CD14-positive monocyte (primary cell): Measurements from ENCODE around the gene DAPK2. TPM values are rescaled to one million over a fixed set of nuclear protein-coding genes. Genes with fewer than 3 reads are reported as not detected.

ENCODE experiments used
- DNase-seq, 3 donors: peaks; one replicate each; pipeline ENCODE4 v3.0.0-alpha.2; 2011 to 2022
- H2AFZ ChIP-seq: 2 replicates; pipeline ENCODE4 v1.6.0; 2012; ENCODE audit warnings: mild to moderate bottlenecking, low read depth, low read length, inconsistent platforms; ENCODE audit not compliant: insufficient read depth, poor library complexity, severe bottlenecking
- H3K27ac ChIP-seq, 2 donors: 1 replicate in 1 of 2; 2 replicates in 1 of 2; pipeline ENCODE4 v1.5.1; 2012 to 2013; ENCODE audit warnings: low read length in 2 of 2, control low read depth in 1 of 2, inconsistent platforms in 1 of 2, low read depth in 1 of 2, mild to moderate bottlenecking in 1 of 2
- H3K27me3 ChIP-seq, 2 donors: one replicate each; pipeline versions ENCODE4 v1.6.0 to v1.6.1; 2011 to 2013; ENCODE audit warnings: low read length in 2 of 2; ENCODE audit not compliant: control insufficient read depth in 2 of 2, insufficient read depth in 2 of 2
- H3K36me3 ChIP-seq, 2 donors: replicated peaks in 1 of 2; 1 replicate in 1 of 2; 2 replicates in 1 of 2; pipeline versions ENCODE4 v1.5.1 to v1.6.1; 2012 to 2013; ENCODE audit warnings: low read length in 2 of 2, control low read depth in 1 of 2, inconsistent platforms in 1 of 2, mild to moderate bottlenecking in 1 of 2; ENCODE audit not compliant: insufficient read depth in 2 of 2, control insufficient read depth in 1 of 2
- H3K4me1 ChIP-seq, 2 donors: 1 replicate in 1 of 2; 2 replicates in 1 of 2; pipeline versions ENCODE4 v1.5.1 to v1.6.1; 2012 to 2013; ENCODE audit warnings: low read length in 2 of 2, control low read depth in 1 of 2, inconsistent platforms in 1 of 2, mild to moderate bottlenecking in 1 of 2, moderate library complexity in 1 of 2; ENCODE audit not compliant: insufficient read depth in 2 of 2, control insufficient read depth in 1 of 2
- H3K4me2 ChIP-seq: replicated peaks from 2 replicates; pipeline ENCODE3; 2012; ENCODE audit warnings: low read length, moderate library complexity, mild to moderate bottlenecking; ENCODE audit not compliant: poor library complexity, severe bottlenecking; ENCODE audit errors: extremely low read depth
- H3K4me3 ChIP-seq, 3 experiments: fragments of 200-600 bp in 1 of 3; sonication (generic) in 1 of 3; replicated peaks in 1 of 3; 1 replicate in 2 of 3; 2 replicates in 1 of 3; pipeline ENCODE4 v1.5.1; 2011 to 2013; ENCODE audit warnings: low read length in 3 of 3, mild to moderate bottlenecking in 3 of 3, control low read depth in 2 of 3, low read depth in 2 of 3, inconsistent platforms in 1 of 3, moderate library complexity in 1 of 3
- H3K79me2 ChIP-seq: 2 replicates; pipeline ENCODE4 v1.6.0; 2012; ENCODE audit warnings: mild to moderate bottlenecking, control low read depth, inconsistent platforms, low read length, moderate library complexity; ENCODE audit not compliant: insufficient read depth
- H3K9ac ChIP-seq: 2 replicates; pipeline ENCODE4 v1.6.0; 2017; ENCODE audit warnings: low read length, mild to moderate bottlenecking; ENCODE audit not compliant: insufficient read depth, poor library complexity, severe bottlenecking
- H3K9me3 ChIP-seq, 2 donors: replicated peaks in 1 of 2; 1 replicate in 1 of 2; 2 replicates in 1 of 2; pipeline versions ENCODE4 v1.5.1 to v1.6.1; 2012 to 2013; ENCODE audit warnings: low read length in 2 of 2, control low read depth in 1 of 2; ENCODE audit not compliant: control insufficient read depth in 1 of 2, insufficient read depth in 1 of 2
- H4K20me1 ChIP-seq: 2 replicates; pipeline ENCODE4 v1.6.0; 2012; ENCODE audit warnings: mild to moderate bottlenecking, low read length, control low read depth, moderate library complexity; ENCODE audit not compliant: insufficient read depth
- H3K27ac Mint-ChIP-seq, 7 donors: one replicate each; pipeline ENCODE4 v1.8.0; 2020; ENCODE audit warnings: mild to moderate bottlenecking in 7 of 7, mixed read lengths in 7 of 7, moderate library complexity in 6 of 7, inconsistent platforms in 2 of 7
- H3K27me3 Mint-ChIP-seq, 3 donors: one replicate each; pipeline ENCODE4 v1.8.0; 2021 to 2022; ENCODE audit warnings: low read depth in 3 of 3, mild to moderate bottlenecking in 3 of 3, mixed read lengths in 3 of 3, moderate library complexity in 3 of 3, inconsistent platforms in 1 of 3
- H3K36me3 Mint-ChIP-seq, 2 donors: one replicate each; pipeline ENCODE4 v1.8.0; 2020; ENCODE audit warnings: mixed read lengths in 2 of 2, inconsistent platforms in 1 of 2, mild to moderate bottlenecking in 1 of 2
- H3K4me1 Mint-ChIP-seq: one replicate; pipeline ENCODE4 v1.8.0; 2020; ENCODE audit warnings: mild to moderate bottlenecking, mixed read lengths
- H3K4me3 Mint-ChIP-seq, 2 donors: one replicate each; pipeline ENCODE4 v1.8.0; 2020; ENCODE audit warnings: mild to moderate bottlenecking in 2 of 2, mixed read lengths in 2 of 2, moderate library complexity in 1 of 2
- H3K9me3 Mint-ChIP-seq, 7 donors: one replicate each; pipeline ENCODE4 v1.8.0; 2020 to 2022; ENCODE audit warnings: mixed read lengths in 7 of 7, mild to moderate bottlenecking in 6 of 7, moderate library complexity in 6 of 7, inconsistent platforms in 2 of 7
- CTCF ChIP-seq: fragments of 200-600 bp; IDR thresholded peaks from one replicate; pipeline ENCODE4 v1.8.0; 2022; ENCODE audit warnings: antibody characterized with exemption, mild to moderate bottlenecking
- WGBS: methylation state at CpG from one replicate; pipeline ENCODE4 v1.1.5; 2013; ENCODE audit warnings: missing lambda C conversion rate; ENCODE audit not compliant: insufficient coverage; 5-methylcytosine and 5-hydroxymethylcytosine counted together
- intact Hi-C, 2 donors: fragments of 100-400 bp; cut with micrococcal nuclease; formaldehyde crosslinking; loops; one replicate each; pipeline versions ENCODE4 v1.15.0 to v1.15.1; 2023
- polyA plus RNA-seq, 3 donors: library from polyadenylated mRNA; depleted of rRNA in 1 of 3; unstranded in 2 of 3; stranded (reverse) in 1 of 3; fragments of 300-500 nt in 2 of 3; fragments of >200 nt in 1 of 3; fragmentation: Illumina TruSeq in 2 of 3; gene quantifications; 1 replicate in 2 of 3; 2 replicates in 1 of 3; pipeline ENCODE4 v1.2.3, GENCODE V29; 2012 to 2021

Gene DAPK2
- polyA plus RNA-seq, 3 donors: 0.59 to 4.1 (median 2.1) TPM

- no peak for DNase-seq
- peaks cover 20% of the 10 kb centered on the region for H3K4me1 Mint-ChIP-seq
- no peak overlapping the region for H3K9ac ChIP-seq
- H3K27me3 Mint-ChIP-seq: peaks cover 0 to 8% (median 2%) of the 10 kb centered on the region in 3 donors
- H3K27me3 ChIP-seq: no peaks in the 10 kb centered on the region
- intact Hi-C loops: loop anchor here in 1 of 2 donors (10.0 kb wide), 1 partner anchor 155 kb away; no protein-coding TSS in a partner anchor
- TF ChIP-seq CTCF: no peak
- H3K4me1 ChIP-seq: peaks cover 16 to 29% of the 10 kb centered on the region in 2 donors
- no peaks in the 10 kb centered on the region for H3K36me3 ChIP-seq
- H3K4me3 ChIP-seq: no peak overlapping the region
- no peak overlapping the region for H3K27ac Mint-ChIP-seq
- H3K79me2 ChIP-seq: no peaks in the 10 kb centered on the region
- no peak overlapping the region for H2AFZ ChIP-seq
- H3K9me3 Mint-ChIP-seq: peaks cover 0 to 3% (median 0%) of the 10 kb centered on the region in 7 donors
- H3K4me3 Mint-ChIP-seq: no peak overlapping the region
- H3K27ac ChIP-seq: no peak overlapping the region
- no peaks in the 10 kb centered on the region for H3K9me3 ChIP-seq
- no peaks in the 10 kb centered on the region for H4K20me1 ChIP-seq
- 92% methylated on average over 3 of the region's 10 CpGs for WGBS
- H3K36me3 Mint-ChIP-seq: no peaks in the 10 kb centered on the region
- no peak overlapping the region for H3K4me2 ChIP-seq
These were observed 136.4 kb downstream of the DAPK2 start for GRCh38 chr15:63909819-63910437.

- Mint-ChIP-seq H3K4me3 (no peak overlapping the region), H3K27me3 (peaks cover 0 to 8% (median 2%) of the 10 kb centered on the region in 3 donors), H3K4me1 (peaks cover 20% of the 10 kb centered on the region), H3K27ac (no peak overlapping the region), H3K9me3 (peaks cover 0 to 3% (median 0%) of the 10 kb centered on the region in 7 donors), H3K36me3 (no peaks in the 10 kb centered on the region)
- no peak overlapping the region for H3K9ac ChIP-seq
- H3K27ac ChIP-seq: no peak overlapping the region
- no peak overlapping the region for H3K4me3 ChIP-seq
- no peaks in the 10 kb centered on the region for H3K79me2 ChIP-seq
- intact Hi-C loops: loop anchor here in 1 of 2 donors (10.0 kb wide), 1 partner anchor 154 kb away; no protein-coding TSS in a partner anchor
- no peaks in the 10 kb centered on the region for H3K27me3 ChIP-seq
- H3K36me3 ChIP-seq: no peaks in the 10 kb centered on the region
- DNase-seq: peak in 1 of 3 donors; percentile 17
- WGBS: no CpG with 5 or more reads among the region's 2 CpGs
- no peak overlapping the region for H3K4me2 ChIP-seq
- TF ChIP-seq CTCF: no peak
- peaks cover 16 to 29% of the 10 kb centered on the region in 2 donors for H3K4me1 ChIP-seq
- H4K20me1 ChIP-seq: no peaks in the 10 kb centered on the region
- H2AFZ ChIP-seq: peak overlapping the region; percentile 63
- H3K9me3 ChIP-seq: no peaks in the 10 kb centered on the region
These were observed 137.3 kb downstream of the DAPK2 start for GRCh38 chr15:63908991-63909390.
